Activated CD4-positive, alpha-beta T cell treated with anti-CD3 and anti-CD28 coated beads, Interleukin-2, amount 10 ng/mL, durations not matched to agents 24 days and 14 days (primary cell): ENCODE measurements around the gene LSM14B. TPM values are rescaled to one million over a fixed set of nuclear protein-coding genes. Genes with fewer than 3 reads are reported as not detected.
"Not testable (repeated sequence)": the region's sequence is repeated elsewhere in the genome, so short reads cannot be mapped to it uniquely, and the experiment has no call there.

Experiments
- DNase-seq: peaks from one replicate; pipeline ENCODE4 v3.0.0; 2022
- H3K27ac Mint-ChIP-seq: one replicate; pipeline ENCODE4 v1.8.0; 2022; ENCODE audit warnings: mild to moderate bottlenecking, mixed read lengths
- H3K27me3 Mint-ChIP-seq: one replicate; pipeline ENCODE4 v1.8.0; 2022; ENCODE audit warnings: mixed read lengths
- H3K36me3 Mint-ChIP-seq: one replicate; pipeline ENCODE4 v1.8.0; 2022; ENCODE audit warnings: low read depth, mild to moderate bottlenecking, mixed read lengths
- H3K4me1 Mint-ChIP-seq: one replicate; pipeline ENCODE4 v1.8.0; 2021; ENCODE audit warnings: mixed read lengths
- H3K4me3 Mint-ChIP-seq: one replicate; pipeline ENCODE4 v1.8.0; 2022; ENCODE audit warnings: mild to moderate bottlenecking, moderate library complexity, mixed read lengths
- H3K9me3 Mint-ChIP-seq: one replicate; pipeline ENCODE4 v1.8.0; 2021; ENCODE audit warnings: mixed read lengths
- intact Hi-C: fragments of 100-400 bp; cut with micrococcal nuclease; formaldehyde crosslinking; loops from one replicate; pipeline ENCODE4 v1.15.1; 2023
- total RNA-seq: library from RNA; stranded (reverse); gene quantifications from 2 replicates; pipeline ENCODE4 v1.2.3, GENCODE V29; 2022

LSM14B gene
- total RNA-seq, 1 donor from 2014 or later = 45.3 TPM

GRCh38 chr20:62097881-62098407, 24.3 kb upstream of the LSM14B start:
- no peak overlapping the region for H3K4me3 Mint-ChIP-seq
- H3K4me1 Mint-ChIP-seq = no peaks in the 10 kb centered on the region
- H3K36me3 Mint-ChIP-seq = no peaks in the 10 kb centered on the region
- no peak overlapping the region for H3K27ac Mint-ChIP-seq
- peaks cover 7% of the 10 kb centered on the region for H3K9me3 Mint-ChIP-seq
- DNase-seq = no peak
- intact Hi-C loops = no loop called here
- no peaks in the 10 kb centered on the region for H3K27me3 Mint-ChIP-seq

GRCh38 chr20:62101078-62101477, 21.2 kb upstream of the LSM14B start:
- Mint-ChIP-seq H3K9me3 (peaks cover 13% of the 10 kb centered on the region), H3K27me3 (no peaks in the 10 kb centered on the region), H3K4me1 (no peaks in the 10 kb centered on the region), H3K27ac (no peak overlapping the region), H3K36me3 (peaks cover 4% of the 10 kb centered on the region), H3K4me3 (no peak overlapping the region)
- intact Hi-C loops = no loop called here
- no peak for DNase-seq

GRCh38 chr20:62103508-62104233, 18.6 kb upstream of the LSM14B start:
- H3K4me3 Mint-ChIP-seq = no peak overlapping the region
- no peak for DNase-seq
- no peaks in the 10 kb centered on the region for H3K27me3 Mint-ChIP-seq
- no peak overlapping the region for H3K27ac Mint-ChIP-seq
- intact Hi-C loops = no loop called here
- no peaks in the 10 kb centered on the region for H3K4me1 Mint-ChIP-seq
- peaks cover 20% of the 10 kb centered on the region for H3K9me3 Mint-ChIP-seq
- H3K36me3 Mint-ChIP-seq = peaks cover 4% of the 10 kb centered on the region

- Mint-ChIP-seq H3K27ac (no peak overlapping the region), H3K9me3 (peaks cover 25% of the 10 kb centered on the region), H3K36me3 (peaks cover 6% of the 10 kb centered on the region), H3K4me1 (no peaks in the 10 kb centered on the region), H3K27me3 (no peaks in the 10 kb centered on the region), H3K4me3 (no peak overlapping the region)
- no peak for DNase-seq
- intact Hi-C loops = no loop called here
Observed at GRCh38 chr20:62104234-62104789, 18.0 kb upstream of the LSM14B start.

GRCh38 chr20:62104791-62105345, 17.4 kb upstream of the LSM14B start:
- H3K36me3 Mint-ChIP-seq = peaks cover 7% of the 10 kb centered on the region
- H3K4me1 Mint-ChIP-seq = no peaks in the 10 kb centered on the region
- DNase-seq = no peak
- intact Hi-C loops = no loop called here
- H3K27ac Mint-ChIP-seq = no peak overlapping the region
- H3K9me3 Mint-ChIP-seq = peaks cover 27% of the 10 kb centered on the region
- no peak overlapping the region for H3K4me3 Mint-ChIP-seq
- no peaks in the 10 kb centered on the region for H3K27me3 Mint-ChIP-seq

GRCh38 chr20:62105592-62105991, 16.7 kb upstream of the LSM14B start:
- Mint-ChIP-seq H3K36me3 (peaks cover 7% of the 10 kb centered on the region), H3K27ac (no peak overlapping the region), H3K4me3 (no peak overlapping the region), H3K9me3 (peaks cover 21% of the 10 kb centered on the region), H3K27me3 (no peaks in the 10 kb centered on the region), H3K4me1 (no peaks in the 10 kb centered on the region)
- DNase-seq = no peak
- intact Hi-C loops = no loop called here

- intact Hi-C loops = no loop called here
- Mint-ChIP-seq H3K9me3 (peaks cover 14% of the 10 kb centered on the region), H3K4me3 (no peak overlapping the region), H3K36me3 (peaks cover 2% of the 10 kb centered on the region), H3K27me3 (no peaks in the 10 kb centered on the region), H3K4me1 (no peaks in the 10 kb centered on the region), H3K27ac (no peak overlapping the region)
- DNase-seq = no peak
Observed at GRCh38 chr20:62111148-62111547, 11.1 kb upstream of the LSM14B start.

GRCh38 chr20:62112368-62112767, 9.9 kb upstream of the LSM14B start:
- no peak overlapping the region for H3K27ac Mint-ChIP-seq

GRCh38 chr20:62114894-62115293, 7.4 kb upstream of the LSM14B start:
- Mint-ChIP-seq H3K4me1 (peaks cover 8% of the 10 kb centered on the region), H3K27ac (no peak overlapping the region), H3K36me3 (no peaks in the 10 kb centered on the region), H3K27me3 (no peaks in the 10 kb centered on the region), H3K9me3 (no peaks in the 10 kb centered on the region), H3K4me3 (no peak overlapping the region)
- intact Hi-C loops = no loop called here
- DNase-seq = no peak

More at GRCh38 chr20:62112368-62112767, 9.9 kb upstream of the LSM14B start:
- Mint-ChIP-seq H3K9me3 (peaks cover 10% of the 10 kb centered on the region), H3K27me3 (no peaks in the 10 kb centered on the region), H3K4me3 (no peak overlapping the region), H3K4me1 (peaks cover 2% of the 10 kb centered on the region), H3K36me3 (peaks cover 2% of the 10 kb centered on the region)
- intact Hi-C loops = no loop called here
- no peak for DNase-seq

- H3K36me3 Mint-ChIP-seq, intact Hi-C loops, H3K27ac Mint-ChIP-seq, H3K27me3 Mint-ChIP-seq, H3K9me3 Mint-ChIP-seq, DNase-seq, H3K4me3 Mint-ChIP-seq: not testable (repeated sequence)
- H3K4me1 Mint-ChIP-seq = peaks cover 11% of the 10 kb centered on the region
Observed at GRCh38 chr20:62115800-62116407, 6.4 kb upstream of the LSM14B start.

GRCh38 chr20:62116558-62117361, 5.5 kb upstream of the LSM14B start:
- H3K36me3 Mint-ChIP-seq = no peaks in the 10 kb centered on the region
- H3K27me3 Mint-ChIP-seq = no peaks in the 10 kb centered on the region
- no peak overlapping the region for H3K27ac Mint-ChIP-seq
- H3K9me3 Mint-ChIP-seq = no peaks in the 10 kb centered on the region
- H3K4me3 Mint-ChIP-seq = no peak overlapping the region
- no peak for DNase-seq
- intact Hi-C loops = no loop called here
- H3K4me1 Mint-ChIP-seq = peaks cover 15% of the 10 kb centered on the region

GRCh38 chr20:62117362-62117646, 5.0 kb upstream of the LSM14B start:
- no peak overlapping the region for H3K4me3 Mint-ChIP-seq
- no peak overlapping the region for H3K27ac Mint-ChIP-seq
- no peak for DNase-seq
- peaks cover 15% of the 10 kb centered on the region for H3K4me1 Mint-ChIP-seq
- H3K9me3 Mint-ChIP-seq = no peaks in the 10 kb centered on the region
- no peaks in the 10 kb centered on the region for H3K36me3 Mint-ChIP-seq
- intact Hi-C loops = no loop called here
- H3K27me3 Mint-ChIP-seq = no peaks in the 10 kb centered on the region

GRCh38 chr20:62117658-62118057, 4.6 kb upstream of the LSM14B start:
- Mint-ChIP-seq H3K4me1 (peaks cover 15% of the 10 kb centered on the region), H3K36me3 (no peaks in the 10 kb centered on the region), H3K4me3 (peak overlapping the region; percentile 23), H3K9me3 (no peaks in the 10 kb centered on the region), H3K27ac (no peak overlapping the region), H3K27me3 (no peaks in the 10 kb centered on the region)
- peak; percentile 89 for DNase-seq
- intact Hi-C loops = no loop called here
